SU-DHL-6 (cell line): ENCODE results near the gene DPF1.

ENCODE experiments used
- H2AFZ ChIP-seq: fragments of 200-600 bp; sonication (generic); 2 replicates; pipeline ENCODE4 v1.6.1; 2014; ENCODE audit warnings: low read depth, mild to moderate bottlenecking, moderate library complexity, mixed read lengths, antibody characterized with exemption, low read length; ENCODE audit not compliant: severe bottlenecking
- H3F3A ChIP-seq: fragments of 200-600 bp; shearing (Covaris generic); 2 replicates; pipeline ENCODE4 v1.6.0; 2016; ENCODE audit warnings: antibody characterized with exemption, mild to moderate bottlenecking; ENCODE audit not compliant: insufficient read depth
- H3K27ac ChIP-seq: fragments of 200-600 bp; sonication (generic); 2 replicates; pipeline ENCODE4 v1.5.1; 2016; ENCODE audit warnings: low read depth, mild to moderate bottlenecking, low read length, moderate library complexity, mixed read lengths
- H3K27me3 ChIP-seq: fragments of 200-600 bp; sonication (generic), shearing (Covaris generic); 2 replicates; pipeline ENCODE4 v1.6.0; 2014; ENCODE audit warnings: mild to moderate bottlenecking, low read length
- H3K36me3 ChIP-seq: fragments of 200-600 bp; sonication (generic); 2 replicates; pipeline ENCODE4 v1.6.1; 2014; ENCODE audit warnings: mild to moderate bottlenecking, low read length, mixed read lengths
- H3K4me2 ChIP-seq: fragments of 300-600, 200-600 bp; shearing (Covaris generic), sonication (generic); 2 replicates; pipeline ENCODE4 v1.6.0; 2014; ENCODE audit warnings: low read length, low read depth, mild to moderate bottlenecking; ENCODE audit not compliant: poor library complexity, severe bottlenecking
- H3K4me3 ChIP-seq: fragments of 200-600 bp; sonication (generic); 2 replicates; pipeline ENCODE4 v1.5.1; 2014; ENCODE audit warnings: antibody characterized with exemption, low read length, mild to moderate bottlenecking, mixed read lengths; ENCODE audit not compliant: insufficient read depth, poor library complexity, severe bottlenecking
- H3K79me2 ChIP-seq: fragments of 200-600 bp; sonication (generic); 2 replicates; pipeline ENCODE4 v1.6.1; 2014; ENCODE audit warnings: mild to moderate bottlenecking, low read length, moderate library complexity; ENCODE audit not compliant: insufficient read depth
- H3K9ac ChIP-seq: fragments of 200-600 bp; sonication (generic); 2 replicates; pipeline ENCODE4 v1.7.0; 2014; ENCODE audit warnings: mild to moderate bottlenecking, low read length
- H3K9me2 ChIP-seq: fragments of 200-600 bp; sonication (generic); replicated peaks from 2 replicates; pipeline ENCODE4 v1.6.1; 2014; ENCODE audit warnings: low read length; ENCODE audit not compliant: insufficient read depth
- H3K9me3 ChIP-seq: fragments of 200-600 bp; sonication (generic); 2 replicates; pipeline ENCODE4 v1.6.1; 2014; ENCODE audit warnings: low read length, mixed read lengths; ENCODE audit not compliant: insufficient read depth
- H4K20me1 ChIP-seq: fragments of 200-600 bp; sonication (generic); 2 replicates; pipeline ENCODE4 v1.6.1; 2014; ENCODE audit warnings: low read depth, mild to moderate bottlenecking, antibody characterized with exemption, low read length, moderate library complexity, mixed read lengths
- EZH2phosphoT487 ChIP-seq: fragments of 200-600 bp; sonication (generic), shearing (Covaris generic); conservative IDR thresholded peaks from 2 replicates; pipeline ENCODE4 v1.6.1; 2018; ENCODE audit warnings: mild to moderate bottlenecking, antibody characterized with exemption, low read length, moderate library complexity, mixed read lengths
- TF ChIP-seq, protein P1 (sequence below): fragments of 200-600 bp; sonication (generic); IDR thresholded peaks from one replicate; pipeline ENCODE4 v1.5.1; 2017; ENCODE audit warnings: antibody characterized with exemption, mild to moderate bottlenecking, low read length, moderate library complexity; ENCODE audit not compliant: insufficient read depth, poor library complexity, severe bottlenecking

Gene DPF1

DNA sequence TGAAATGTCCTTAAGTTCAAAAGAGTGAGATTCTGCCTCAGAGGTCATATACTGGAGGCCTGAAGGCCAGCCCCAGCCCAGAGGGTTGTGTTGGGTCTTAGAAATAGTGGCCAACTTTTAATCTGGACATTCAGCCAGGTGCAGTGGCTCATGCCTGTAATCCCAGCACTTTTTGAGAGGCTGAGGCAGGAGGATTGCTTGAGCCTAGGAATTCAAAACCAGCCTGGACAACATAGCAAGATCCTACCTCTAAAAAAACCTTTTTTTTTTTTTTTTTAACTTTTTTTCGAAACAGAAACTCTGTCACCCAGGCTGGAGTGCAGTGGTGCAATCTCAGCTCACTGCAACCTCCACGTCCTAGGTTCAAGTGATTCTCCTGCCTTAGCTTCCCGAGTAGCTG, 15.5 kb downstream of the DPF1 start:
- no peaks in the 10 kb centered on the region for H3K36me3 ChIP-seq
- H3K27ac ChIP-seq, result no peak overlapping the region
- no peak overlapping the region for H3K9ac ChIP-seq
- H4K20me1 ChIP-seq, result peaks cover 5% of the 10 kb centered on the region; the same call in 1 of the 2 replicates
- 0 out of 2 replicates have a peak, but pooled peaks cover 8% of the 10 kb centered on the region for H3F3A ChIP-seq
- no peaks in the 10 kb centered on the region for H3K79me2 ChIP-seq
- no peak overlapping the region for H2AFZ ChIP-seq
- H3K9me3 ChIP-seq, result no peaks in the 10 kb centered on the region
- H3K4me3 ChIP-seq, result no peak overlapping the region
- no peak overlapping the region for H3K4me2 ChIP-seq
- no peaks in the 10 kb centered on the region for H3K27me3 ChIP-seq
- no peaks in the 10 kb centered on the region for H3K9me2 ChIP-seq
- TF ChIP-seq EZH2phosphoT487, result no peak
- TF ChIP-seq, protein P1, sequence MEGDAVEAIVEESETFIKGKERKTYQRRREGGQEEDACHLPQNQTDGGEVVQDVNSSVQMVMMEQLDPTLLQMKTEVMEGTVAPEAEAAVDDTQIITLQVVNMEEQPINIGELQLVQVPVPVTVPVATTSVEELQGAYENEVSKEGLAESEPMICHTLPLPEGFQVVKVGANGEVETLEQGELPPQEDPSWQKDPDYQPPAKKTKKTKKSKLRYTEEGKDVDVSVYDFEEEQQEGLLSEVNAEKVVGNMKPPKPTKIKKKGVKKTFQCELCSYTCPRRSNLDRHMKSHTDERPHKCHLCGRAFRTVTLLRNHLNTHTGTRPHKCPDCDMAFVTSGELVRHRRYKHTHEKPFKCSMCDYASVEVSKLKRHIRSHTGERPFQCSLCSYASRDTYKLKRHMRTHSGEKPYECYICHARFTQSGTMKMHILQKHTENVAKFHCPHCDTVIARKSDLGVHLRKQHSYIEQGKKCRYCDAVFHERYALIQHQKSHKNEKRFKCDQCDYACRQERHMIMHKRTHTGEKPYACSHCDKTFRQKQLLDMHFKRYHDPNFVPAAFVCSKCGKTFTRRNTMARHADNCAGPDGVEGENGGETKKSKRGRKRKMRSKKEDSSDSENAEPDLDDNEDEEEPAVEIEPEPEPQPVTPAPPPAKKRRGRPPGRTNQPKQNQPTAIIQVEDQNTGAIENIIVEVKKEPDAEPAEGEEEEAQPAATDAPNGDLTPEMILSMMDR, result no peak

DNA sequence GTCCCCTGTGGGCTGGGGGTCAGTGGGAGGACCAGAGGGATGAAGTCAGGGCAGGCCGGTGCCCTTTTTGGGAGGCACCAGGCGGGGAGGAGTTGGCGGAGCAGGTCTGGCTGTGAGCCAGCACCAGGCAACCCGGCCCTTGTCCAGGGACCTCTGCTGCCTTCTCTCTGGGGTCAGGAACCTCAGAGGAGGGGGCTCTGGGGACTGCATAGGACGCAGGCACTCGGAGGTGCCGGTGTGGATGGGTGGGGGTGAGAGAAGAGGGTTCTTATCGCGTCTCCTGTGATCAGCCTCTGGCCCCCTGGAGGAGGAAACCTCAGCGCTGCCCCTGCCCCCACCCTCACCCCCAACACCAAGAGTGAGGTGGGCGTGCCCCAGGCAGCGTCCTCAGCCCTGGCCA, 16.5 kb downstream of the DPF1 start:
- Histone ChIP-seq H3K4me3 (no peak overlapping the region), H4K20me1 (peaks cover 5% of the 10 kb centered on the region; the same call in 1 of the 2 replicates), H3K4me2 (no peak overlapping the region), H3F3A (0 out of 2 replicates have a peak, but pooled peaks cover 8% of the 10 kb centered on the region), H2AFZ (no peak overlapping the region), H3K9me3 (no peaks in the 10 kb centered on the region), H3K9me2 (no peaks in the 10 kb centered on the region), H3K79me2 (no peaks in the 10 kb centered on the region), H3K36me3 (no peaks in the 10 kb centered on the region), H3K27me3 (no peaks in the 10 kb centered on the region), H3K27ac (no peak overlapping the region), H3K9ac (no peak overlapping the region)
- no peak for TF ChIP-seq EZH2phosphoT487
- TF ChIP-seq, protein P1, result no peak

DNA sequence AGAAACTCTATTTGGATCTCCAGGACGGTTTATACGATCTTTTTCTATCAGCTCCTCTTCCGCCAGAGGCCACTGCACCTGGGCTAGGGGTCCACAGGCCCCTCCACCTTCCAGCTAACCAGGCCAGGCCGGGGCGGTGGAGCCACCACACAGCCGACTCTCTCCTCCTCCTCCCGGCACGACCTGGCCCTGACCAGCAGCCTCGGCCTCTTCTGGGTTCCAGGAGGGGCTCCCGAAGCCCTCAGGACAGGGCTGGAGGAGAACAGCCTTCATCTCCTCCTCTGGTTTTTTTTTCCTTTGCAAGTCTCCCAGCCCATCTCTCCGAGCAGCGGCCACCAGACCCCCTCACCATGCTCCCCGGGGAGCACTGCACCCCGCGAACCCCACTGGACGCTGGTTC, 17.1 kb downstream of the DPF1 start:
- Histone ChIP-seq H3F3A (0 out of 2 replicates have a peak, but pooled peaks cover 8% of the 10 kb centered on the region), H3K9me3 (no peaks in the 10 kb centered on the region), H3K4me3 (no peak overlapping the region), H4K20me1 (peaks cover 5% of the 10 kb centered on the region; the same call in 1 of the 2 replicates), H2AFZ (no peak overlapping the region), H3K27ac (no peak overlapping the region), H3K9ac (no peak overlapping the region), H3K79me2 (no peaks in the 10 kb centered on the region), H3K27me3 (no peaks in the 10 kb centered on the region), H3K4me2 (no peak overlapping the region), H3K9me2 (no peaks in the 10 kb centered on the region), H3K36me3 (no peaks in the 10 kb centered on the region)
- TF ChIP-seq, protein P1, result no peak
- TF ChIP-seq EZH2phosphoT487, result no peak
